B cell (primary cell): Measurements from ENCODE around the gene TBXAS1. TPM values are rescaled to one million over a fixed set of nuclear protein-coding genes. Genes with fewer than 3 reads are reported as not detected.

Experiments used
- ATAC-seq: fragments of 200-7000 bp; cut with Tn5 transposase; one replicate; pipeline ENCODE4 v1.10.0; 2021; ENCODE audit warnings: low read depth, mild to moderate bottlenecking, moderate number of reproducible peaks, moderate library complexity
- CTCF ChIA-PET: fragments of 350-600 bp; sonication (Branson Sonifier 250); formaldehyde crosslinking; loops from one replicate; lab custom pipeline; 2021; ENCODE audit warnings: antibody characterized with exemption, inconsistent platforms; lab: Charles Lee
- POLR2A ChIA-PET: fragments of 350-600 bp; sonication (Branson Sonifier 250); formaldehyde crosslinking; loops from one replicate; lab custom pipeline; 2021; ENCODE audit warnings: antibody characterized with exemption; lab: Charles Lee
- DNase-seq: peaks from one replicate; pipeline ENCODE4 v3.0.0; 2013
- H2AFZ ChIP-seq: 2 replicates; pipeline ENCODE4 v1.6.1; 2012; ENCODE audit warnings: mild to moderate bottlenecking, low read depth, low read length; ENCODE audit not compliant: insufficient read depth, poor library complexity, severe bottlenecking
- H3K27ac ChIP-seq, 2 donors: 1 replicate in 1 of 2; 2 replicates in 1 of 2; pipeline ENCODE4 v1.5.1; 2012 to 2013; ENCODE audit warnings: low read length in 2 of 2, mild to moderate bottlenecking in 2 of 2, moderate library complexity in 1 of 2
- H3K27me3 ChIP-seq, 4 experiments: fragments of 200-600 bp in 1 of 4; sonication (generic) in 1 of 4; replicated peaks in 1 of 4; 1 replicate in 2 of 4; 2 replicates in 2 of 4; pipeline versions ENCODE4 v1.6.1 to v1.7.0; 2013 to 2016; ENCODE audit warnings: low read length in 3 of 4, mild to moderate bottlenecking in 2 of 4, mixed read lengths in 1 of 4, moderate library complexity in 1 of 4; ENCODE audit not compliant: insufficient read depth in 4 of 4, control insufficient read depth in 3 of 4; ENCODE audit errors: control extremely low read depth in 1 of 4
- H3K36me3 ChIP-seq, 2 experiments: replicated peaks in 1 of 2; 1 replicate in 1 of 2; 2 replicates in 1 of 2; pipeline versions ENCODE4 v1.6.1 to v1.7.1; 2013; ENCODE audit warnings: low read length in 1 of 2; ENCODE audit not compliant: insufficient read depth in 2 of 2, control insufficient read depth in 1 of 2; ENCODE audit errors: control extremely low read depth in 1 of 2, extremely low read depth in 1 of 2
- H3K4me1 ChIP-seq, 2 donors: fragments of 200-600 bp in 1 of 2; sonication (generic) in 1 of 2; 1 replicate in 1 of 2; 2 replicates in 1 of 2; pipeline versions ENCODE4 v1.5.1 to v1.6.1; 2013 to 2017; ENCODE audit warnings: low read length in 2 of 2; ENCODE audit not compliant: control insufficient read depth in 2 of 2, insufficient read depth in 2 of 2
- H3K4me2 ChIP-seq: replicated peaks from 2 replicates; pipeline ENCODE3; 2012; ENCODE audit warnings: mild to moderate bottlenecking, low read depth, low read length; ENCODE audit not compliant: poor library complexity, severe bottlenecking
- H3K4me3 ChIP-seq, 5 experiments: fragments of 200-600 bp in 1 of 5; sonication (generic) in 1 of 5; 1 replicate in 3 of 5; 2 replicates in 2 of 5; pipeline versions ENCODE4 v1.5.1 to v1.7.0; 2011 to 2016; ENCODE audit warnings: low read length in 4 of 5, mild to moderate bottlenecking in 4 of 5, low read depth in 2 of 5, control low read depth in 1 of 5, moderate library complexity in 1 of 5; ENCODE audit not compliant: insufficient read depth in 1 of 5; ENCODE audit errors: control extremely low read depth in 1 of 5, extremely low read depth in 1 of 5
- H3K79me2 ChIP-seq: fragments of 200-600 bp; sonication (generic); one replicate; pipeline ENCODE4 v1.6.0; 2016; ENCODE audit warnings: low read length; ENCODE audit not compliant: control insufficient read depth, insufficient read depth
- H3K9ac ChIP-seq: fragments of 200-600 bp; sonication (generic); 2 replicates; pipeline ENCODE4 v1.6.1; 2017; ENCODE audit warnings: mild to moderate bottlenecking, low read length, moderate library complexity
- H3K9me3 ChIP-seq, 3 donors: one replicate each; pipeline versions ENCODE4 v1.6.1 to v1.7.1; 2013; ENCODE audit warnings: low read length in 2 of 3; ENCODE audit not compliant: control insufficient read depth in 2 of 3, insufficient read depth in 1 of 3; ENCODE audit errors: control extremely low read depth in 1 of 3
- H4K20me1 ChIP-seq: 2 replicates; pipeline ENCODE4 v1.6.0; 2012; ENCODE audit warnings: mild to moderate bottlenecking, low read length; ENCODE audit not compliant: insufficient read depth, control insufficient read depth, poor library complexity, severe bottlenecking
- H3K27ac Mint-ChIP-seq: one replicate; pipeline ENCODE4 v1.8.0; 2021; ENCODE audit warnings: mixed read lengths
- H3K27me3 Mint-ChIP-seq: one replicate; pipeline ENCODE4 v1.8.0; 2021; ENCODE audit warnings: mixed read lengths
- H3K4me1 Mint-ChIP-seq: one replicate; pipeline ENCODE4 v1.8.0; 2021; ENCODE audit warnings: mixed read lengths
- H3K4me3 Mint-ChIP-seq: one replicate; pipeline ENCODE4 v1.8.0; 2021; ENCODE audit warnings: mixed read lengths
- H3K9me3 Mint-ChIP-seq: one replicate; pipeline ENCODE4 v1.8.0; 2022; ENCODE audit warnings: mixed read lengths; ENCODE audit not compliant: insufficient read depth
- EZH2 ChIP-seq: IDR thresholded peaks from 2 replicates; pipeline ENCODE4 v1.6.1; 2012; ENCODE audit warnings: borderline replicate concordance, low read depth, mild to moderate bottlenecking, moderate library complexity, low read length; ENCODE audit not compliant: insufficient read depth, poor library complexity, severe bottlenecking
- WGBS: methylation state at CpG from one replicate; pipeline ENCODE4 v1.1.5; 2013; ENCODE audit warnings: missing lambda C conversion rate; ENCODE audit not compliant: insufficient coverage; 5-methylcytosine and 5-hydroxymethylcytosine counted together
- intact Hi-C: fragments of 100-400 bp; cut with micrococcal nuclease; formaldehyde crosslinking; loops from one replicate; pipeline ENCODE4 v1.10.0; 2022
- polyA plus RNA-seq: library from polyadenylated mRNA; depleted of rRNA; stranded (reverse); fragments of >200 nt; gene quantifications from 2 replicates; pipeline ENCODE4 v1.2.3, GENCODE V29; 2012
- total RNA-seq, 2 donors: library from RNA; stranded (reverse); fragments of 120-200 nt in 1 of 2; gene quantifications; 1 replicate in 1 of 2; 2 replicates in 1 of 2; pipeline versions ENCODE4 v1.2.3 to v1.2.4, GENCODE V29; 2013 to 2022
- TF ChIP-seq, protein P1 (sequence below): fragments of 200-600 bp; IDR thresholded peaks from one replicate; pipeline ENCODE4 v1.8.0; 2022; ENCODE audit warnings: antibody characterized with exemption, mild to moderate bottlenecking

TBXAS1 gene
- total and polyA plus RNA-seq, 2 donors (not counting 1 experiment from before 2014, with no cell fraction given) = 8.1 to 21.0 TPM

- H3K4me2 ChIP-seq = no peak overlapping the region
- H3K79me2 ChIP-seq = no peaks in the 10 kb centered on the region
- H3K9ac ChIP-seq = no peak overlapping the region
- H4K20me1 ChIP-seq = no peaks in the 10 kb centered on the region
- H3K4me3 ChIP-seq = no peak overlapping the region
- no peak for TF ChIP-seq EZH2
- TF ChIP-seq, protein P1, sequence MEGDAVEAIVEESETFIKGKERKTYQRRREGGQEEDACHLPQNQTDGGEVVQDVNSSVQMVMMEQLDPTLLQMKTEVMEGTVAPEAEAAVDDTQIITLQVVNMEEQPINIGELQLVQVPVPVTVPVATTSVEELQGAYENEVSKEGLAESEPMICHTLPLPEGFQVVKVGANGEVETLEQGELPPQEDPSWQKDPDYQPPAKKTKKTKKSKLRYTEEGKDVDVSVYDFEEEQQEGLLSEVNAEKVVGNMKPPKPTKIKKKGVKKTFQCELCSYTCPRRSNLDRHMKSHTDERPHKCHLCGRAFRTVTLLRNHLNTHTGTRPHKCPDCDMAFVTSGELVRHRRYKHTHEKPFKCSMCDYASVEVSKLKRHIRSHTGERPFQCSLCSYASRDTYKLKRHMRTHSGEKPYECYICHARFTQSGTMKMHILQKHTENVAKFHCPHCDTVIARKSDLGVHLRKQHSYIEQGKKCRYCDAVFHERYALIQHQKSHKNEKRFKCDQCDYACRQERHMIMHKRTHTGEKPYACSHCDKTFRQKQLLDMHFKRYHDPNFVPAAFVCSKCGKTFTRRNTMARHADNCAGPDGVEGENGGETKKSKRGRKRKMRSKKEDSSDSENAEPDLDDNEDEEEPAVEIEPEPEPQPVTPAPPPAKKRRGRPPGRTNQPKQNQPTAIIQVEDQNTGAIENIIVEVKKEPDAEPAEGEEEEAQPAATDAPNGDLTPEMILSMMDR = no peak
- Mint-ChIP-seq H3K9me3 (no peaks in the 10 kb centered on the region), H3K27me3 (no peaks in the 10 kb centered on the region), H3K4me1 (no peaks in the 10 kb centered on the region), H3K4me3 (no peak overlapping the region), H3K27ac (no peak overlapping the region)
- H3K4me1 ChIP-seq = no peaks in the 10 kb centered on the region
- H3K9me3 ChIP-seq = no peaks in the 10 kb centered on the region
- H2AFZ ChIP-seq = no peak overlapping the region
- intact Hi-C loops = no loop called here
- no peak for ATAC-seq
- peaks cover 0 to 10% of the 10 kb centered on the region in 2 experiments for H3K36me3 ChIP-seq
- no peaks in the 10 kb centered on the region for H3K27me3 ChIP-seq
- H3K27ac ChIP-seq = no peak overlapping the region
- 89% methylated on average over 8 of the region's 9 CpGs for WGBS
- ChIA-PET POLR2A (no interaction called here), CTCF (interaction anchor here (1.2 to 1.3 kb wide), 2 partner anchors 12 to 285 kb away, joined by 3 read pairs; no protein-coding TSS in a partner anchor)
- no peak for DNase-seq
Observed at GRCh38 chr7:140018125-140019043, 189.3 kb downstream of the TBXAS1 start.

DNA sequence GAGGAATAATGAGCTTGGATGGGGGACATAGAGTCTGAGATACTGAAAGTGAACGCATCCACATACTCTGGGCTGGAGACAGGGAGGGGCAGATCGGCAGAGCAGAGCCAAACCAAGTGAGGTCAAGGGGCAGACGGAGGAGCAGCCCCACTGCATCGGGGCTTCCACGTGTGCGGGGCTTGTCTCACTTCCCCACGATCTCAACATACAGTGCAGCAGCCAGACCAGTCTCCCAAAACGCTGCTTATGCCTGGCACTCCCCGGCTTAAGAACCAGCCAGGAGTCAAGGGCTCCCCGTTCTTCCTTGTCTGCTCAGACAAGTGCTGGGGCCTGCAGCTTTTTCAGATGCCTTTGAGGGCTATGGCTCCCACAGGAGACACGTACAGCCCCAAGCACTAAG, 190.1 kb downstream of the TBXAS1 start:
- Mint-ChIP-seq H3K9me3 (no peaks in the 10 kb centered on the region), H3K27me3 (no peaks in the 10 kb centered on the region), H3K27ac (peak overlapping the region; percentile 39), H3K4me3 (no peak overlapping the region), H3K4me1 (no peaks in the 10 kb centered on the region)
- Histone ChIP-seq H3K27ac (no peak overlapping the region), H3K9me3 (no peaks in the 10 kb centered on the region), H3K79me2 (no peaks in the 10 kb centered on the region), H2AFZ (no peak overlapping the region), H3K9ac (no peak overlapping the region), H4K20me1 (no peaks in the 10 kb centered on the region), H3K4me1 (no peaks in the 10 kb centered on the region), H3K4me2 (no peak overlapping the region), H3K36me3 (peaks cover 0 to 18% of the 10 kb centered on the region in 2 experiments), H3K4me3 (no peak overlapping the region), H3K27me3 (no peaks in the 10 kb centered on the region)
- 85% methylated on average over 11 of the region's 11 CpGs for WGBS
- ATAC-seq (no peak), DNase-seq (no peak)
- intact Hi-C loops = no loop called here
- POLR2A ChIA-PET = no interaction called here
- TF ChIP-seq EZH2 = no peak
- TF ChIP-seq, protein P1 = no peak
- CTCF ChIA-PET = interaction anchor here (0.7 to 1.3 kb wide), 2 partner anchors 13 to 132 kb away, joined by 3 read pairs; no protein-coding TSS in a partner anchor
